ENCODE data around the gene ZNF724.

The ZNF724 gene

DNA sequence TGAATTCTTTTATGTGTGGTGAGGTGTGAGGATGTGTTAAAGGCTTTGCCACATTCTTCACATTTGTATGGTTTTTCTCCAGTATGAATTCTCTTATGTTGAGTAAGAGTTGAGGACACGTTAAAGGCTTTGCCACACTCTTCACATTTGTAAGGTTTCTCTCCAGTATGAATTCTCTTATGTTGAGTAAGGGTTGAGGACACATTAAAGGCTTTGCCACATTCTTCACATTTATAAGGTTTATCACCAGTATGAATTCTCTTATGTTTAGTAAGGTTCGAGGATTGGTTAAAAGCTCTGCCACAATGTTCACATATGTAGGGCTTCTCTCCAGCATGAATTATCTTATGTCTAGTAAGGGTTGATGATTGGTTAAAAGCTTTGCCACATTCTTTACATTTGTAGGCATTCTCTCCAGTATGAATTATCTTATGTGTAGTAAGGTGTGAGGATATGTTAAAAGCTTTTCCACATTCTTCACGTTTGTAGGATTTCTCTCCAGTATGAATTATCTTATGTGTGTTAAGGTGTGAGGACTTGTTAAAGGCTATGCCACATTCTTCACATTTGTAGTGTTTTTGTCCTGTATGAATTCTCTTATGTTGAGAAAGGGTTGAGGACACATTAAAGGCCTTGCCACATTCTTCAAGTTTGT is 27.1 kb downstream of the ZNF724 start:
- DNase-seq: no peak

DNA sequence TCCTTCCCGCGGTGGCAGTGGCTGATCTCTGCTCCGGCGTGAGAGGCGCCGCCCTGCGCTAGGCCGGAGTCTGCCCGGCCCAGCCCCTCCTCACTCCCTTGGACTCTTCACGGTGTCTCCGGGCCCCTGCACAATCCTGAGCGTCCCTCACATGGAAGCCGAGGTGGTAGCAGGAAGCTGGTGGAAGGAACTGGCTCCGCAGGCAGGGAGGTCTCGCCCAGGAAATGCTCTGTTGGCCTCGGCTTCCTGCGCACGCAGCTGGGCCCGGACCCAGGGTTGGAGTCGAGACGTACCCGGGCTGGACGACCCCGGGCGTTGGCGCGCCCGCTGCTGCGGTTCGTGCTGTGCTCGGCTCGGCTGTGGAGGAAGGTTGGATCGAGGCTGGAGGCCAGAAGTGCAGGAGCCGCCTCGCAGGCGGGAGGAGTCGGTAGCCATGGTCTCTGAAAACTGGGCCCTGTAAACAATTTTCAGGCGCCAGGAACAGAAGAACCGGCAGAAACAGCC is 46.3 kb downstream of the ZNF724 start:
- DNase-seq: no peak

DNA sequence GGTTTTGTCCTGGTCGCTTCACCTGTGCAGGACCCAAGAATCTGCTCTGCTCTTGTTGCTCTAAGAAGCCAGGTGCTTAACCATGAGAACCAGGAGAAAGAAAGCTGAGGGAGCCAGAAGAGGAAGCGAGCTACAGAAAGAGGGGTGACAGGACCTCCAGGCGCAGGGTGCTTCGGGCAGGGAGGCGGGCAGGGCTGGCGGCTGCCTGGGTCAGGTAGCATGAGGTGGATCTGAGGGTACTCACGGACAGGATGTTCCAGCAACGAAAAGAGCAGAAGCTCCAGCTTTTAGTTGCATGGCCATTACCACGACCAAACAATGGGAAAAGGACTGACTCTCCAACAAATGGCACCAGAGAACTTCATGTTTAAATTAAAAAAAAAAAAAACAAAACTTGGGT is 59.9 kb downstream of the ZNF724 start:
- DNase-seq: no peak

DNA sequence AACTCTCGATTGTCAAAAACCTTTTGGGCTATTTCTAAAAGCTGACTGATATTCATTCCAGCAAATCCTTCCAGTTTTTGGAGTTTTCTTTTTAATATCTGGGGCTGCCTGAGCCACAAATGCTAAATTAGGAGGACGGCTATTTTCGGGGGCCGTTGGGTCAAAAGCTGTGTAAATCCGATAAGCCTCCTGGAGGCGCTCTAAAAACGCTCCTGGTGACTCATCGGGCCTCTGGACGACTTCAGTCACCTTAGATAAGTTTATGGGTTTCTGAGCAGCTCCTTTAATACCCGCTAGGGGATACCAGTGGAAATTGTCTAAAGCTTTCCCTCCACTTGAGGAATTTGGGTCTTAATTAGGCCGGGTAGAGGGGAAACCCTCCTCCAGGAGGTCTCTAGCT is 66.9 kb downstream of the ZNF724 start:
- DNase-seq: no peak

All from GOT3 (cell line).